HG03520 (cell line): ENCODE results near the gene ZNF839.

Source experiments
- ATAC-seq: cut with Tn5 transposase; IDR thresholded peaks from one replicate; pipeline ENCODE4 v1.9.1; 2021; ENCODE audit warnings: mild to moderate bottlenecking, moderate library complexity; ENCODE audit not compliant: unreplicated experiment

ZNF839 gene

GRCh38 chr14:102374264-102374663, 54.7 kb downstream of the ZNF839 start:
- no peak for ATAC-seq

GRCh38 chr14:102375119-102375518, 55.6 kb downstream of the ZNF839 start:
- ATAC-seq = no peak

- no peak for ATAC-seq
Observed at GRCh38 chr14:102377696-102378095, 58.1 kb downstream of the ZNF839 start.

GRCh38 chr14:102378830-102379229, 59.3 kb downstream of the ZNF839 start:
- no peak for ATAC-seq

GRCh38 chr14:102387086-102387485, 67.5 kb downstream of the ZNF839 start:
- no peak for ATAC-seq

GRCh38 chr14:102389246-102389645, 69.7 kb downstream of the ZNF839 start:
- ATAC-seq = no peak

- ATAC-seq = no peak
Observed at GRCh38 chr14:102390064-102390855, 70.7 kb downstream of the ZNF839 start.
